Breast epithelium (tissue), 4 donors: Measurements from ENCODE around the gene GDF2. TPM values are rescaled to one million over a fixed set of nuclear protein-coding genes. Genes with fewer than 3 reads are reported as not detected.
A peak's percentile ranks its signal among the peaks of the same experiment; 100 is the strongest.

ENCODE experiments used
- DNase-seq, 2 donors: peaks; one replicate each; pipeline ENCODE4 v3.0.0-alpha.2; 2019; ENCODE audit warnings: low spot score in 2 of 2
- H3K27ac ChIP-seq, 2 donors: fragments of 200-600 bp; sonication (generic) in 1 of 2; one replicate each; pipeline ENCODE4 v1.5.1; 2016 to 2019; ENCODE audit warnings: mild to moderate bottlenecking in 1 of 2
- H3K27me3 ChIP-seq, 2 donors: fragments of 200-600 bp; sonication (generic) in 1 of 2; one replicate each; pipeline versions ENCODE4 v1.5.1 to v1.6.0; 2017 to 2019; ENCODE audit warnings: control low read depth in 1 of 2, mild to moderate bottlenecking in 1 of 2
- H3K36me3 ChIP-seq: fragments of 200-600 bp; one replicate; pipeline ENCODE4 v1.5.1; 2019
- H3K4me1 ChIP-seq, 2 donors: fragments of 200-600 bp; sonication (generic); one replicate each; pipeline ENCODE4 v1.5.1; 2016 to 2019; ENCODE audit warnings: control low read depth in 1 of 2
- H3K4me3 ChIP-seq, 3 donors: fragments of 200-600 bp; sonication (generic); 1 replicate in 2 of 3; 2 replicates in 1 of 3; pipeline ENCODE4 v1.5.1; 2016 to 2019; ENCODE audit warnings: mild to moderate bottlenecking in 3 of 3, moderate library complexity in 2 of 3
- H3K9me3 ChIP-seq, 2 donors: fragments of 200-600 bp; sonication (generic) in 1 of 2; one replicate each; pipeline ENCODE4 v1.5.1; 2016 to 2019; ENCODE audit warnings: control low read depth in 1 of 2
- POLR2A ChIP-seq: fragments of 450-650 bp; IDR thresholded peaks from one replicate; pipeline ENCODE4 v1.6.1; 2016; ENCODE audit warnings: antibody characterized with exemption, mild to moderate bottlenecking, moderate library complexity
- POLR2AphosphoS5 ChIP-seq, 3 donors: sonication (generic); formaldehyde crosslinking; IDR thresholded peaks; one replicate each; pipeline ENCODE4 v1.6.1; 2017; ENCODE audit warnings: antibody characterized with exemption in 3 of 3
- intact Hi-C: fragments of 100-400 bp; cut with DNase I; formaldehyde crosslinking; loops from one replicate; pipeline ENCODE4 v1.15.1; 2023; ENCODE audit warnings: low total_unique reads
- total RNA-seq, 3 donors: library from RNA; depleted of rRNA; stranded (reverse); fragments of >200 nt; gene quantifications; one replicate each; pipeline ENCODE4 v1.1.0, GENCODE V29; 2016
- TF ChIP-seq, protein P1 (sequence below), 3 donors: fragments of 450-650 bp; IDR thresholded peaks; one replicate each; pipeline ENCODE4 v1.5.1; 2016 to 2017; ENCODE audit warnings: antibody characterized with exemption in 3 of 3, mild to moderate bottlenecking in 3 of 3, moderate library complexity in 3 of 3

Gene GDF2
- total RNA-seq, 3 donors from 2014 or later = not detected

GRCh38 chr10:47287365-47287802 is 34.9 kb upstream of the GDF2 start:
- no peaks in the 10 kb centered on the region for H3K9me3 ChIP-seq
- H3K27me3 ChIP-seq = no peaks in the 10 kb centered on the region
- H3K4me3 ChIP-seq = no peak overlapping the region
- intact Hi-C loops = no loop called here
- TF ChIP-seq, protein P1, sequence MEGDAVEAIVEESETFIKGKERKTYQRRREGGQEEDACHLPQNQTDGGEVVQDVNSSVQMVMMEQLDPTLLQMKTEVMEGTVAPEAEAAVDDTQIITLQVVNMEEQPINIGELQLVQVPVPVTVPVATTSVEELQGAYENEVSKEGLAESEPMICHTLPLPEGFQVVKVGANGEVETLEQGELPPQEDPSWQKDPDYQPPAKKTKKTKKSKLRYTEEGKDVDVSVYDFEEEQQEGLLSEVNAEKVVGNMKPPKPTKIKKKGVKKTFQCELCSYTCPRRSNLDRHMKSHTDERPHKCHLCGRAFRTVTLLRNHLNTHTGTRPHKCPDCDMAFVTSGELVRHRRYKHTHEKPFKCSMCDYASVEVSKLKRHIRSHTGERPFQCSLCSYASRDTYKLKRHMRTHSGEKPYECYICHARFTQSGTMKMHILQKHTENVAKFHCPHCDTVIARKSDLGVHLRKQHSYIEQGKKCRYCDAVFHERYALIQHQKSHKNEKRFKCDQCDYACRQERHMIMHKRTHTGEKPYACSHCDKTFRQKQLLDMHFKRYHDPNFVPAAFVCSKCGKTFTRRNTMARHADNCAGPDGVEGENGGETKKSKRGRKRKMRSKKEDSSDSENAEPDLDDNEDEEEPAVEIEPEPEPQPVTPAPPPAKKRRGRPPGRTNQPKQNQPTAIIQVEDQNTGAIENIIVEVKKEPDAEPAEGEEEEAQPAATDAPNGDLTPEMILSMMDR (IDR thresholded peaks at IDR 0.05) = no peak
- no peak for TF ChIP-seq POLR2AphosphoS5 (IDR thresholded peaks at IDR 0.05)
- no peak for TF ChIP-seq POLR2A
- H3K4me1 ChIP-seq = no peaks in the 10 kb centered on the region
- no peak overlapping the region for H3K27ac ChIP-seq
- no peaks in the 10 kb centered on the region for H3K36me3 ChIP-seq
- no peak for DNase-seq

- H3K27me3 ChIP-seq = no peaks in the 10 kb centered on the region
- TF ChIP-seq, protein P1 (IDR thresholded peaks at IDR 0.05) = no peak
- TF ChIP-seq POLR2AphosphoS5 (IDR thresholded peaks at IDR 0.05) (no peak), POLR2A (no peak)
- intact Hi-C loops = no loop called here
- H3K4me1 ChIP-seq = no peaks in the 10 kb centered on the region
- H3K4me3 ChIP-seq = no peak overlapping the region
- no peak for DNase-seq
- no peak overlapping the region for H3K27ac ChIP-seq
- H3K9me3 ChIP-seq = no peaks in the 10 kb centered on the region
- no peaks in the 10 kb centered on the region for H3K36me3 ChIP-seq
These were observed 34.4 kb upstream of the GDF2 start for GRCh38 chr10:47287805-47288204.

DNA sequence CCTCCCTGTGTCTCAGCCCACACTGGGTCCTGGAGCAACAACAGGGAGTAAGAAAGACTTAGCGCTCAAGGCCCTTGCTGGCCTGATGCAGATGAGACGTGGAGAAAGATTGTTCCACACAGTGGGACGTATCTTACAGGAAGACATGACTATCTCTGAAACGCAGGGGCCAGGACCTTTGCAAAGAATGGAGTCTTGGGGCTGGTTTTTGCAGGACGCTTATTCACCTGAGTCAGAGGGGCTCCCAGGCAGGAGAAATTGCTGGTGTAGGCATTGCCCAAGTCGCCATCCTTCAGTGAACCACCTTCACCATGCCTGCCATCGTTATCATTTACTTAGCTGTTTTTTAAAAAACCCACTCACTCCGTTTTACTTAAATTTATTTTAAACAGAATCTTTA is 34.0 kb upstream of the GDF2 start:
- DNase-seq = no peak
- no peak overlapping the region for H3K27ac ChIP-seq
- no peaks in the 10 kb centered on the region for H3K9me3 ChIP-seq
- intact Hi-C loops = no loop called here
- no peak overlapping the region for H3K4me3 ChIP-seq
- H3K4me1 ChIP-seq = no peaks in the 10 kb centered on the region
- TF ChIP-seq POLR2AphosphoS5 (IDR thresholded peaks at IDR 0.05) = no peak
- H3K27me3 ChIP-seq = no peaks in the 10 kb centered on the region
- H3K36me3 ChIP-seq = no peaks in the 10 kb centered on the region

- H3K27me3 ChIP-seq = no peaks in the 10 kb centered on the region
- H3K4me3 ChIP-seq = no peak overlapping the region
- DNase-seq = peak in 1 of 2 donors; percentile 5
- intact Hi-C loops = no loop called here
- no peak for TF ChIP-seq POLR2AphosphoS5 (IDR thresholded peaks at IDR 0.05)
- no peak for TF ChIP-seq POLR2A
- TF ChIP-seq, protein P1 (IDR thresholded peaks at IDR 0.05) = no peak
- H3K9me3 ChIP-seq = no peaks in the 10 kb centered on the region
- no peaks in the 10 kb centered on the region for H3K4me1 ChIP-seq
- H3K27ac ChIP-seq = no peak overlapping the region
- H3K36me3 ChIP-seq = no peaks in the 10 kb centered on the region
These were observed 33.2 kb upstream of the GDF2 start for GRCh38 chr10:47288916-47289495.

GRCh38 chr10:47289921-47290320 is 32.3 kb upstream of the GDF2 start:
- Histone ChIP-seq H3K9me3 (no peaks in the 10 kb centered on the region), H3K4me1 (no peaks in the 10 kb centered on the region), H3K4me3 (no peak overlapping the region), H3K27me3 (no peaks in the 10 kb centered on the region), H3K27ac (no peak overlapping the region), H3K36me3 (no peaks in the 10 kb centered on the region)
- intact Hi-C loops = no loop called here
- DNase-seq = no peak
- no peak for TF ChIP-seq POLR2AphosphoS5 (IDR thresholded peaks at IDR 0.05)
- TF ChIP-seq, protein P1 (IDR thresholded peaks at IDR 0.05) = no peak
- no peak for TF ChIP-seq POLR2A

DNA sequence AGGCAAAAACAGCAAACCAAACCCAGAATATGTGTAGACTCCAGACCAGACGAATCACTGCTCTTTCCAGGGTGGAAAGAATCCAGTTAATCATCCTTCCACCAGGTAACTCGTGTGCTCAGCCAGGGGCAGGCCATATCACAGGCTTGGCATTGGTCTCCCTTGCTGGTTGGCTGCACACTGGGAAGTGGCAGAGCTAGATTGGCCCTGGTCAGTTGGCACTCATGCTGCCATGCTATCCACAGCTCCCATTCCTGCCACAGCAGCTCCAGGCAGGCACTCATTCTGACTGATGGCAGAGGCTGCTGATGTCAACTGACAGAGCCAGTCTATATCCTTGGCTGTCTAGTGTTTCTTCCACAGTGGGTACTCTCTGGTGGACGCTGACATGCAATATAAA is 31.9 kb upstream of the GDF2 start:
- Histone ChIP-seq H3K27me3 (no peaks in the 10 kb centered on the region), H3K27ac (no peak overlapping the region), H3K4me3 (no peak overlapping the region), H3K4me1 (no peaks in the 10 kb centered on the region), H3K9me3 (no peaks in the 10 kb centered on the region), H3K36me3 (no peaks in the 10 kb centered on the region)
- TF ChIP-seq POLR2AphosphoS5 (IDR thresholded peaks at IDR 0.05) (no peak), POLR2A (no peak)
- TF ChIP-seq, protein P1 (IDR thresholded peaks at IDR 0.05) = no peak
- DNase-seq = no peak
- intact Hi-C loops = no loop called here
